LNCAP (cell line): ENCODE results near the gene TRIM46.

ENCODE experiments used
- CTCF ChIP-seq: fragments of 450-650 bp; IDR thresholded peaks from 2 replicates; pipeline ENCODE4 v1.5.1; 2017; ENCODE audit warnings: mild to moderate bottlenecking

TRIM46 gene

GRCh38 chr1:155169541-155169940, 4.1 kb upstream of the TRIM46 start:
- no peak for TF ChIP-seq CTCF

GRCh38 chr1:155170101-155170785, 3.4 kb upstream of the TRIM46 start:
- TF ChIP-seq CTCF: no peak

- no peak for TF ChIP-seq CTCF
These were observed 2.8 kb upstream of the TRIM46 start for GRCh38 chr1:155170806-155171205.

GRCh38 chr1:155171836-155172731, 1.6 kb upstream of the TRIM46 start:
- TF ChIP-seq CTCF: no peak

- peak; percentile 99 for TF ChIP-seq CTCF
These were observed 744 bp upstream of the TRIM46 start, which contains the start of gene KRTCAP2 for GRCh38 chr1:155172732-155173477. Gene KRTCAP2, minus strand, starts transcription at chr1:155173304. Its CDS starts 80 bp downstream, at chr1:155173224.

- no peak for TF ChIP-seq CTCF
These were observed 953 bp downstream of the TRIM46 start for GRCh38 chr1:155174324-155175280.
